ENCODE measurements around the gene NPAS3.

The NPAS3 gene

DNA sequence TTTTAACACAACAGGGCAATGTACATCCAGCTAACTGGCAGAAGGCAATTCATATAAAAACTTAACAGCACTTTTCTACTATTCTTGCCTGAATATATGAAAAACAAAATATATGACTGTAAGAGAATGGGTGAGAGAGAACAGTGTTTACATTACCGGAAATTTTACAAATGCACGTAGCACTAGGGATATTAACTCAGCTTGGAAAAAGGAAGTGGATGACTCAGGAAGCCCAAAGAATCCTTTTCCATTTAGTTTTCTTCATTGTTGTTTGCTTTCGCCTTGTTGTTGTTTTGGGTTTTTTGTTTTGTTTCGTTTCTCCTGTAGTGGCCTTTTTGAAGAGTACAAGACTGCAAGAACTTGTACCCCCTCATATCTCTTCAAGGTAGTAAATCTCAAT, 716.7 kb downstream of the NPAS3 start:
- H3K4me3 ChIP-seq (ENCODE audit: low read depth, low read length), result no peak overlapping the region
- no peak for DNase-seq (ENCODE audit: low read depth)
- TF ChIP-seq, protein P1, sequence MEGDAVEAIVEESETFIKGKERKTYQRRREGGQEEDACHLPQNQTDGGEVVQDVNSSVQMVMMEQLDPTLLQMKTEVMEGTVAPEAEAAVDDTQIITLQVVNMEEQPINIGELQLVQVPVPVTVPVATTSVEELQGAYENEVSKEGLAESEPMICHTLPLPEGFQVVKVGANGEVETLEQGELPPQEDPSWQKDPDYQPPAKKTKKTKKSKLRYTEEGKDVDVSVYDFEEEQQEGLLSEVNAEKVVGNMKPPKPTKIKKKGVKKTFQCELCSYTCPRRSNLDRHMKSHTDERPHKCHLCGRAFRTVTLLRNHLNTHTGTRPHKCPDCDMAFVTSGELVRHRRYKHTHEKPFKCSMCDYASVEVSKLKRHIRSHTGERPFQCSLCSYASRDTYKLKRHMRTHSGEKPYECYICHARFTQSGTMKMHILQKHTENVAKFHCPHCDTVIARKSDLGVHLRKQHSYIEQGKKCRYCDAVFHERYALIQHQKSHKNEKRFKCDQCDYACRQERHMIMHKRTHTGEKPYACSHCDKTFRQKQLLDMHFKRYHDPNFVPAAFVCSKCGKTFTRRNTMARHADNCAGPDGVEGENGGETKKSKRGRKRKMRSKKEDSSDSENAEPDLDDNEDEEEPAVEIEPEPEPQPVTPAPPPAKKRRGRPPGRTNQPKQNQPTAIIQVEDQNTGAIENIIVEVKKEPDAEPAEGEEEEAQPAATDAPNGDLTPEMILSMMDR (IDR thresholded peaks at IDR 0.05; ENCODE audit: insufficient read depth, low read depth, low read length, missing control alignments), result no peak

DNA sequence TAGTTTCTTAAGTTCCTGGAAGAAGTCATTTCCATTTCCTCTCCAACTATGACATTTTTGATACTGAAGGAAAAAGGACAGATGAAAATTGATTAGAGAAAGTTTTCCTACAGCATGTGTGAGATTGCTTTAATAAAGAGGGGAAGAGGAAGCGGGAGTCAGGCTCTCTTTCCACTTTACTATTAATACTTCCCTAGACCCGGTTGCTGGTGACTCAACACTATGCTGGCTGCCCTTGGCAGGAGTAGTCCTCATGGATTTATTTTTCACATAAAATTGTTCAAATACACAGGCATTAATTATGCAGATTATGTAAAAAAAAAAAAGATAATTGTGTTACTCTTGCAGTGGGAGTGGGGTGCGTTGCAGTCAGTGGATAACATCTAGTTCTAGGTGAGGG, 718.8 kb downstream of the NPAS3 start:
- DNase-seq (ENCODE audit: low read depth), result no peak
- H3K4me3 ChIP-seq (ENCODE audit: low read depth, low read length), result no peak overlapping the region
- TF ChIP-seq, protein P1 (IDR thresholded peaks at IDR 0.05; ENCODE audit: insufficient read depth, low read depth, low read length, missing control alignments), result no peak

DNA sequence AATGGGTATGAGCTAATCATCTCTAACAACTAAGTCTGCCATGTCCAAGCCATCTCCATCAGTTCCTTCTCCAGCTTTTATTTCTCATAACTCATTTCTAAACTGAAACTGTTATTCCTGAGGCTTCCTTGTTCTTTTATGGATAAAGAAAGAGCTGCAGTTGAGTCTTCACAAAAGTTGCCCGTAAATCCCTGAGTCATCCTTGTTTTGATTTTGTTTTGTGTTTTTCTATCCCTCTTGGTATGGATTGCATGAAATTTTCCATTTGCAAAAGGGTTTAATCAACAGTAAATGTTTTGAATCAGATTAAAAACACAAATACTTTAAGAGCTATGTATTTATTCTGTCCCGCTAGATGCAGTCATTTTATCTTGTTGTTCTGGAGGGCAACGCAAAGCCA, 721.6 kb downstream of the NPAS3 start:
- H3K4me3 ChIP-seq (ENCODE audit: low read depth, low read length), result no peak overlapping the region
- TF ChIP-seq, protein P1 (IDR thresholded peaks at IDR 0.05; ENCODE audit: insufficient read depth, low read depth, low read length, missing control alignments), result no peak
- no peak for DNase-seq (ENCODE audit: low read depth)

DNA sequence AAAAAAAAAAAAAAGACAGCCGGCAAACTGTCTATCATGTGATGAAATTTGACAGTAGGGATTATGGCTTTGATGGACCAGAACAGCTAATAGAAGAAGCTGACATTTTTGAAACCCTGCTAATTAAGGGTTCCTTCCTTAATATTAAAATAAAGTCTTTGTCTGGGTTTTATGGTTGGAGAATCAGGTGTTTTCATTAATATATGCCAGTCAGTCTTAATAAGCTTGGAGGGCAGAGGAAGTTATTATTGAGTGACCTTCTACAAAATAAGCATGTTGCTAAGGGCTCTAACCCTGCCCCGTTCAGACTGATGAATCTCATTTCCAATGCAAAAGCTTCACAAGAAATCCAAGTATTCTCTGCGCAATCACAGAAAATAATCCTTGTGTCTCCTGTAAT, 722.4 kb downstream of the NPAS3 start:
- TF ChIP-seq, protein P1 (IDR thresholded peaks at IDR 0.05; ENCODE audit: insufficient read depth, low read depth, low read length, missing control alignments), result no peak
- DNase-seq (ENCODE audit: low read depth), result no peak
- no peak overlapping the region for H3K4me3 ChIP-seq (ENCODE audit: low read depth, low read length)

- TF ChIP-seq, protein P1 (IDR thresholded peaks at IDR 0.05; ENCODE audit: insufficient read depth, low read depth, low read length, missing control alignments), result no peak
- H3K4me3 ChIP-seq (ENCODE audit: low read depth, low read length), result no peak overlapping the region
- no peak for DNase-seq (ENCODE audit: low read depth)
Measured at GRCh38 chr14:33668066-33668465, 729.4 kb downstream of the NPAS3 start.

DNA sequence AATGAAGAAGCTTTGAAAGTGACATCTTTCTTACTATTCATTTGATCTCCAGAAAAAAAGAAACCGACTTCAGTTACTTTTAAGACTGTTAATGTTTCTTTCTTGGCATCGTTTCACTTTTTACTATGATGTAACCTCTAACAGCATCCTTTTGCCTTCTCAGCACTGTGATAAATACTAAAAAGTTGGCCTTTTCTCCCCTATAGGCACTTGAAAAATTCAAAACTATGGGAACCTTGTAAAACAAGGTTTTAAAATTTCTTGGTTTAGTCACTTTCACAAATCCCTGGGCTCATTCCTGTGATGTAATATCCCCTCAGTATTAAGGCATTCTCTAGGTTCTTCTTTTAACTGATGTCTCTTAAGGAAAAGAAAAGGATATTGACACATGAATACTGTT, 730.4 kb downstream of the NPAS3 start:
- H3K4me3 ChIP-seq (ENCODE audit: low read depth, low read length), result no peak overlapping the region
- TF ChIP-seq, protein P1 (IDR thresholded peaks at IDR 0.05; ENCODE audit: insufficient read depth, low read depth, low read length, missing control alignments), result no peak
- no peak for DNase-seq (ENCODE audit: low read depth)

DNA sequence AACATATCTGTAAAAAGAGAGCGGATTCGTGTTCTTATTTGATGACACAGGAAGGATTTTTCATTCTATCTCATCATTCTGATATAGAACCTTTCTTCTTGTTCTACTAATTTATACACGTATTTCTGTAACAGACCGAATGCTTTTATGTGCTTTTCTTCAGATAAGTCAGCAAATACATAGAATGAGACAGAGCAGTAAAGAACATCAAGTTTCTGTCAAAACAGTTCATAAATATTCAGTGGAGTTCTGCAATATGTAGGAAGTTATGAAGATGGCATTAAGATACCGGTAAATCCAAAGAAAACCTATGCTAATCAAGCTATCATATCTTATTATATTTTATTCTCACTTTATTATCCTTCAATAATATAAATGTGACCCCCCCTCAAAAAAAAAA, 731.6 kb downstream of the NPAS3 start:
- TF ChIP-seq, protein P1 (IDR thresholded peaks at IDR 0.05; ENCODE audit: insufficient read depth, low read depth, low read length, missing control alignments), result no peak
- H3K4me3 ChIP-seq (ENCODE audit: low read depth, low read length), result no peak overlapping the region
- DNase-seq (ENCODE audit: low read depth), result no peak
